Fibroblast of villous mesenchyme (primary cell): Measurements from ENCODE around the gene GRM7. TPM values are rescaled to one million over a fixed set of nuclear protein-coding genes. Genes with fewer than 3 reads are reported as not detected.

ENCODE experiments used
- DNase-seq: peaks from one replicate; pipeline ENCODE4 v3.0.0-alpha.2; 2010; ENCODE audit warnings: low read depth
- H3K4me3 ChIP-seq: 2 replicates; pipeline ENCODE4 v1.5.1; 2011; ENCODE audit warnings: low read depth, mild to moderate bottlenecking, low read length
- CTCF ChIP-seq: IDR thresholded peaks from 2 replicates; pipeline ENCODE4 v1.5.1; 2012; ENCODE audit warnings: low read depth, mild to moderate bottlenecking, low read length; ENCODE audit not compliant: insufficient read depth
- total RNA-seq: library from RNA; depleted of rRNA; stranded (reverse); fragments of >200 nt; gene quantifications from 2 replicates; pipeline ENCODE4 v1.2.3, GENCODE V29; 2012

GRM7 gene
- total RNA-seq, 1 donor, result not detected

GRCh38 chr3:7520059-7520458, 659.1 kb downstream of the GRM7 start:
- no peak overlapping the region for H3K4me3 ChIP-seq
- TF ChIP-seq CTCF, result no peak
- no peak for DNase-seq

- H3K4me3 ChIP-seq, result no peak overlapping the region
- DNase-seq, result no peak
- TF ChIP-seq CTCF, result no peak
These were observed 659.7 kb downstream of the GRM7 start for GRCh38 chr3:7520593-7520992.

GRCh38 chr3:7536510-7536909, 675.6 kb downstream of the GRM7 start:
- H3K4me3 ChIP-seq, result no peak overlapping the region
- no peak for TF ChIP-seq CTCF
- DNase-seq, result no peak

GRCh38 chr3:7536921-7537320, 676.0 kb downstream of the GRM7 start:
- no peak for TF ChIP-seq CTCF
- no peak overlapping the region for H3K4me3 ChIP-seq
- DNase-seq, result no peak

DNA sequence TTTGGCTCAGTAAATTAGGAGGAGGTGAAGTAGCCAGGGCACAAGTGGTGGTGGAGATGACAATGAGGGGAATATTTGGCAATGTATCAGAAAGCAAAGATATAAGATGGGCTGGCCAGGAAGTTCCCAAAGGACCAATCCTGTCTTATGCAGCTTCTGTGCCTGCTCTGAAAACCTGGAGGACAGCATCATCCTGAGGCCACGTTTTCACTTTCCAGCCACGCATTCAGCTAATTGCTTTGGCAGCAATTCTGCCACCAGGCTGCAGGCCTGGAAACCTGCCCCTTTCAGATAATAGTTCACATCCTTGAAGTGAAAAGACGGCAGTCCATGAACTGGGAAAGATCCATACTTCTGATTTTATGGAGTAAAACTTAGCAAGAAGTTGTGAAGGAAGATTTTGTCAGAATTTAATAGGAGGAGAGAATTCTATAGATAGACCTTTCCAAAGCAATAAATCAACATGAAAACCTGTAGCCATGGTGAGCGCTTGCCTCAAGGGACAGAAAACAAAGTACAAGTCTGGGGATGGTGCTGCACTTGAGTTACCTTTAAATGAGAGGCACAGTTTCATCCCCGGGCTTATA, 682.5 kb downstream of the GRM7 start:
- no peak for TF ChIP-seq CTCF
- H3K4me3 ChIP-seq, result no peak overlapping the region

GRCh38 chr3:7545334-7545733, 684.4 kb downstream of the GRM7 start:
- no peak for TF ChIP-seq CTCF
- H3K4me3 ChIP-seq, result no peak overlapping the region
- no peak for DNase-seq

More for the DNA sequence above, 682.5 kb downstream of the GRM7 start:
- no peak for DNase-seq

- DNase-seq, result peak; percentile 16
- TF ChIP-seq CTCF, result peak; percentile 13
- H3K4me3 ChIP-seq, result no peak overlapping the region
These were observed 685.3 kb downstream of the GRM7 start for GRCh38 chr3:7546253-7546652.
